HG02870 (cell line): ENCODE data around the gene C4orf46.
A peak's percentile ranks its signal among the peaks of the same experiment; 100 is the strongest.
"Not testable (repeated sequence)": the region's sequence is repeated elsewhere in the genome, so short reads cannot be mapped to it uniquely, and the experiment has no call there.

Experiments
- ATAC-seq: cut with Tn5 transposase; IDR thresholded peaks from one replicate; pipeline ENCODE4 v1.9.1; 2021; ENCODE audit warnings: mild to moderate bottlenecking, moderate library complexity; ENCODE audit not compliant: unreplicated experiment

C4orf46 gene

GRCh38 chr4:158671665-158671914, at the start of gene C4orf46:
C4orf46 (minus strand) TSS chr4:158671887; CDS start chr4:158671801, 86 bp downstream.
- ATAC-seq = no peak

GRCh38 chr4:158715802-158716201, 44.1 kb upstream of the C4orf46 start:
- ATAC-seq = no peak

GRCh38 chr4:158714937-158715336, 43.2 kb upstream of the C4orf46 start:
- ATAC-seq = no peak

- not testable (repeated sequence) for ATAC-seq
Observed at GRCh38 chr4:158712622-158713021, 40.9 kb upstream of the C4orf46 start.

GRCh38 chr4:158710814-158711213, 39.1 kb upstream of the C4orf46 start:
- no peak for ATAC-seq

GRCh38 chr4:158704274-158704673, 32.6 kb upstream of the C4orf46 start:
- no peak for ATAC-seq

GRCh38 chr4:158688813-158689212, 17.1 kb upstream of the C4orf46 start:
- no peak for ATAC-seq

- no peak for ATAC-seq
Observed at GRCh38 chr4:158682066-158682465, 10.4 kb upstream of the C4orf46 start.

GRCh38 chr4:158681629-158682028, 9.9 kb upstream of the C4orf46 start:
- no peak for ATAC-seq

GRCh38 chr4:158678767-158679166, 7.1 kb upstream of the C4orf46 start:
- no peak for ATAC-seq

GRCh38 chr4:158676076-158676475, 4.4 kb upstream of the C4orf46 start:
- ATAC-seq = no peak

GRCh38 chr4:158673633-158674032, 1.9 kb upstream of the C4orf46 start:
- no peak for ATAC-seq

GRCh38 chr4:158671915-158672806, 474 bp upstream of the C4orf46 start, which contains the start of gene ETFDH:
ETFDH (plus strand) TSS chr4:158672296; CDS start chr4:158672457, 161 bp downstream.
- ATAC-seq = peak; percentile 78

GRCh38 chr4:158670975-158671664, 567 bp downstream of the C4orf46 start:
- ATAC-seq = peak; percentile 23

GRCh38 chr4:158669310-158669709, 2.4 kb downstream of the C4orf46 start:
- ATAC-seq = peak; percentile 14

- no peak for ATAC-seq
Observed at GRCh38 chr4:158667651-158668198, 4.0 kb downstream of the C4orf46 start.

- no peak for ATAC-seq
Observed at GRCh38 chr4:158666892-158667291, 4.8 kb downstream of the C4orf46 start.

GRCh38 chr4:158664806-158665205, 6.9 kb downstream of the C4orf46 start:
- ATAC-seq = no peak

GRCh38 chr4:158663707-158664625, 7.7 kb downstream of the C4orf46 start:
- ATAC-seq = not testable (repeated sequence)

GRCh38 chr4:158663255-158663654, 8.4 kb downstream of the C4orf46 start:
- ATAC-seq = not testable (repeated sequence)

GRCh38 chr4:158657291-158657690, 14.4 kb downstream of the C4orf46 start:
- no peak for ATAC-seq
